Neural cell (in vitro differentiated cells): ENCODE measurements around the gene OR10P1. TPM values are rescaled to one million over a fixed set of nuclear protein-coding genes. Genes with fewer than 3 reads are reported as not detected.

Experiments
- H2AFZ ChIP-seq: fragments of 200-600, 300-800 bp; sonication (generic), shearing (Covaris generic); 2 replicates; pipeline ENCODE4 v1.6.0; 2014; ENCODE audit warnings: low read depth, mild to moderate bottlenecking, antibody characterized with exemption, low read length, moderate library complexity
- H3F3A ChIP-seq: fragments of 200-600 bp; shearing (Covaris generic); 2 replicates; pipeline ENCODE4 v1.6.1; 2016; ENCODE audit warnings: mild to moderate bottlenecking, moderate library complexity, mixed read lengths, antibody characterized with exemption, low read length; ENCODE audit not compliant: insufficient read depth, poor library complexity, severe bottlenecking
- H3K27ac ChIP-seq: fragments of 200-600, 300-800 bp; sonication (generic), shearing (Covaris generic); 2 replicates; pipeline ENCODE4 v1.5.1; 2014; ENCODE audit warnings: mild to moderate bottlenecking, low read length, moderate library complexity
- H3K27me3 ChIP-seq: fragments of 300-800, 200-600 bp; sonication (generic), shearing (Covaris generic); 2 replicates; pipeline ENCODE4 v1.6.0; 2014; ENCODE audit warnings: mild to moderate bottlenecking, low read depth, low read length, moderate library complexity; ENCODE audit not compliant: insufficient read depth
- H3K36me3 ChIP-seq: fragments of 300-800, 200-600 bp; sonication (generic), shearing (Covaris generic); 2 replicates; pipeline ENCODE4 v1.5.1; 2014; ENCODE audit warnings: mild to moderate bottlenecking, antibody characterized with exemption, low read length, moderate library complexity; ENCODE audit not compliant: insufficient read depth
- H3K4me2 ChIP-seq: fragments of 300-800, 200-600 bp; sonication (generic), shearing (Covaris generic); 2 replicates; pipeline ENCODE4 v1.6.0; 2014; ENCODE audit warnings: mild to moderate bottlenecking, low read length
- H3K4me3 ChIP-seq: fragments of 300-800, 200-600 bp; sonication (generic), shearing (Covaris generic); 2 replicates; pipeline ENCODE4 v1.5.1; 2014; ENCODE audit warnings: mild to moderate bottlenecking, low read length, moderate library complexity
- H3K79me2 ChIP-seq: fragments of 200-600 bp; shearing (Covaris generic); replicated peaks from 2 replicates; pipeline ENCODE4 v1.6.0; 2014; ENCODE audit warnings: mild to moderate bottlenecking, low read length, moderate library complexity; ENCODE audit not compliant: insufficient read depth
- H3K9ac ChIP-seq: fragments of 300-800, 200-600 bp; sonication (generic), shearing (Covaris generic); 2 replicates; pipeline ENCODE4 v1.6.1; 2016; ENCODE audit warnings: mild to moderate bottlenecking, low read length, mixed read lengths
- H3K9me2 ChIP-seq: fragments of 200-600 bp; shearing (Covaris generic); 2 replicates; pipeline ENCODE4 v1.6.1; 2016; ENCODE audit warnings: mild to moderate bottlenecking, low read length, mixed read lengths; ENCODE audit not compliant: insufficient read depth
- H3K9me3 ChIP-seq: fragments of 200-600, 300-800 bp; sonication (generic), shearing (Covaris generic); 2 replicates; pipeline ENCODE4 v1.6.1; 2016; ENCODE audit warnings: mild to moderate bottlenecking, mixed run types, low read length, moderate library complexity, mixed read lengths
- H4K20me1 ChIP-seq: fragments of 200-600 bp; shearing (Covaris generic); 2 replicates; pipeline ENCODE4 v1.6.1; 2016; ENCODE audit warnings: mild to moderate bottlenecking, mixed run types; ENCODE audit not compliant: insufficient read depth
- EP300 ChIP-seq: fragments of 450-650 bp; conservative IDR thresholded peaks from 2 replicates; pipeline ENCODE4 v1.6.1; 2014; ENCODE audit warnings: antibody characterized with exemption, mild to moderate bottlenecking, moderate library complexity; ENCODE audit not compliant: poor library complexity, severe bottlenecking
- EZH2 ChIP-seq: fragments of 200-600, 300-800 bp; shearing (Covaris generic), sonication (generic); IDR thresholded peaks from 2 replicates; pipeline ENCODE4 v1.6.1; 2014; ENCODE audit warnings: antibody characterized with exemption, low read length, borderline replicate concordance, mild to moderate bottlenecking; ENCODE audit not compliant: insufficient read depth, poor library complexity, severe bottlenecking
- MXI1 ChIP-seq: fragments of 450-650 bp; conservative IDR thresholded peaks from 2 replicates; pipeline ENCODE4 v1.6.1; 2014; ENCODE audit warnings: antibody characterized with exemption, mild to moderate bottlenecking; ENCODE audit not compliant: poor library complexity, severe bottlenecking
- POLR2AphosphoS5 ChIP-seq: IDR thresholded peaks from 2 replicates; pipeline ENCODE4 v1.6.1; 2012
- RAD21 ChIP-seq: fragments of 450-650 bp; conservative IDR thresholded peaks from 2 replicates; pipeline ENCODE4 v1.6.1; 2014; ENCODE audit warnings: antibody characterized with exemption, mild to moderate bottlenecking, moderate library complexity
- SMC3 ChIP-seq: fragments of 450-650 bp; conservative IDR thresholded peaks from 2 replicates; pipeline ENCODE4 v1.6.1; 2014; ENCODE audit warnings: antibody characterized with exemption, mild to moderate bottlenecking, moderate library complexity; ENCODE audit not compliant: poor library complexity
- TAF1 ChIP-seq: IDR thresholded peaks from 2 replicates; pipeline ENCODE4 v1.6.1; 2012; ENCODE audit warnings: low read depth
- polyA plus RNA-seq: library from polyadenylated mRNA; depleted of rRNA; stranded (reverse); fragments of >200 nt; gene quantifications from 2 replicates; pipeline ENCODE4 v1.2.3, GENCODE V29; 2014
- TF ChIP-seq, protein P1 (sequence below): fragments of 450-650 bp; IDR thresholded peaks from 2 replicates; pipeline ENCODE4 v1.5.1; 2014; ENCODE audit warnings: antibody characterized with exemption, mild to moderate bottlenecking, moderate library complexity; ENCODE audit not compliant: poor library complexity, severe bottlenecking
- TF ChIP-seq, protein P2 (sequence below): IDR thresholded peaks from 2 replicates; pipeline ENCODE4 v1.6.1; 2012; ENCODE audit warnings: borderline replicate concordance

OR10P1 gene
- polyA plus RNA-seq, 1 donor from 2014 or later = not detected

DNA sequence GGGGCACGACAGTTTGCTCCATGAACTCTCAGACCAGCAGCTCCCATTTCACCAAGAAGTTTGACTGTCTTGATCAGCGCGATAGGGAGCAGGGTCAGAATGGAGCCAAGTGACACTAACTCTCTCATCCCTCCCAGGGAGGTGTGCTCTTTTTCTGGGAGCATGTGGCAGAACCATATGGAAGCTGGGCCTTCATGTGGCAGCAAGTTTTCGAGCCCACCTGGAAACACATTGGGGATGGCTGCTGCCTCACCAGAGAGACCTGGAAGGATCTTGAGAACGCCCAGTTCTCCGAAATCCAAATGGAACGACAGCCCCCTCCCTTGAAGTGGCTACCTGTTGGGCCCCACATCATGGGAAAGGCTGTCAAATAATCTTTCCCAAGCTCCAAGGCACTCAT is 47.0 kb downstream of the OR10P1 start:
- Histone ChIP-seq H3K79me2 (no peaks in the 10 kb centered on the region), H3F3A (no peaks in the 10 kb centered on the region), H3K4me3 (no peak overlapping the region), H3K27ac (no peak overlapping the region), H4K20me1 (no peaks in the 10 kb centered on the region), H3K4me2 (no peak overlapping the region), H3K9me3 (no peaks in the 10 kb centered on the region), H3K36me3 (no peaks in the 10 kb centered on the region), H3K27me3 (no peaks in the 10 kb centered on the region), H2AFZ (no peak overlapping the region), H3K9me2 (no peaks in the 10 kb centered on the region), H3K9ac (no peak overlapping the region)
- TF ChIP-seq SMC3 = no peak
- TF ChIP-seq POLR2AphosphoS5 = no peak
- no peak for TF ChIP-seq EP300
- TF ChIP-seq, protein P1, sequence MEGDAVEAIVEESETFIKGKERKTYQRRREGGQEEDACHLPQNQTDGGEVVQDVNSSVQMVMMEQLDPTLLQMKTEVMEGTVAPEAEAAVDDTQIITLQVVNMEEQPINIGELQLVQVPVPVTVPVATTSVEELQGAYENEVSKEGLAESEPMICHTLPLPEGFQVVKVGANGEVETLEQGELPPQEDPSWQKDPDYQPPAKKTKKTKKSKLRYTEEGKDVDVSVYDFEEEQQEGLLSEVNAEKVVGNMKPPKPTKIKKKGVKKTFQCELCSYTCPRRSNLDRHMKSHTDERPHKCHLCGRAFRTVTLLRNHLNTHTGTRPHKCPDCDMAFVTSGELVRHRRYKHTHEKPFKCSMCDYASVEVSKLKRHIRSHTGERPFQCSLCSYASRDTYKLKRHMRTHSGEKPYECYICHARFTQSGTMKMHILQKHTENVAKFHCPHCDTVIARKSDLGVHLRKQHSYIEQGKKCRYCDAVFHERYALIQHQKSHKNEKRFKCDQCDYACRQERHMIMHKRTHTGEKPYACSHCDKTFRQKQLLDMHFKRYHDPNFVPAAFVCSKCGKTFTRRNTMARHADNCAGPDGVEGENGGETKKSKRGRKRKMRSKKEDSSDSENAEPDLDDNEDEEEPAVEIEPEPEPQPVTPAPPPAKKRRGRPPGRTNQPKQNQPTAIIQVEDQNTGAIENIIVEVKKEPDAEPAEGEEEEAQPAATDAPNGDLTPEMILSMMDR = no peak
- TF ChIP-seq MXI1 = no peak
- TF ChIP-seq, protein P2, sequence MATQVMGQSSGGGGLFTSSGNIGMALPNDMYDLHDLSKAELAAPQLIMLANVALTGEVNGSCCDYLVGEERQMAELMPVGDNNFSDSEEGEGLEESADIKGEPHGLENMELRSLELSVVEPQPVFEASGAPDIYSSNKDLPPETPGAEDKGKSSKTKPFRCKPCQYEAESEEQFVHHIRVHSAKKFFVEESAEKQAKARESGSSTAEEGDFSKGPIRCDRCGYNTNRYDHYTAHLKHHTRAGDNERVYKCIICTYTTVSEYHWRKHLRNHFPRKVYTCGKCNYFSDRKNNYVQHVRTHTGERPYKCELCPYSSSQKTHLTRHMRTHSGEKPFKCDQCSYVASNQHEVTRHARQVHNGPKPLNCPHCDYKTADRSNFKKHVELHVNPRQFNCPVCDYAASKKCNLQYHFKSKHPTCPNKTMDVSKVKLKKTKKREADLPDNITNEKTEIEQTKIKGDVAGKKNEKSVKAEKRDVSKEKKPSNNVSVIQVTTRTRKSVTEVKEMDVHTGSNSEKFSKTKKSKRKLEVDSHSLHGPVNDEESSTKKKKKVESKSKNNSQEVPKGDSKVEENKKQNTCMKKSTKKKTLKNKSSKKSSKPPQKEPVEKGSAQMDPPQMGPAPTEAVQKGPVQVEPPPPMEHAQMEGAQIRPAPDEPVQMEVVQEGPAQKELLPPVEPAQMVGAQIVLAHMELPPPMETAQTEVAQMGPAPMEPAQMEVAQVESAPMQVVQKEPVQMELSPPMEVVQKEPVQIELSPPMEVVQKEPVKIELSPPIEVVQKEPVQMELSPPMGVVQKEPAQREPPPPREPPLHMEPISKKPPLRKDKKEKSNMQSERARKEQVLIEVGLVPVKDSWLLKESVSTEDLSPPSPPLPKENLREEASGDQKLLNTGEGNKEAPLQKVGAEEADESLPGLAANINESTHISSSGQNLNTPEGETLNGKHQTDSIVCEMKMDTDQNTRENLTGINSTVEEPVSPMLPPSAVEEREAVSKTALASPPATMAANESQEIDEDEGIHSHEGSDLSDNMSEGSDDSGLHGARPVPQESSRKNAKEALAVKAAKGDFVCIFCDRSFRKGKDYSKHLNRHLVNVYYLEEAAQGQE = no peak

DNA sequence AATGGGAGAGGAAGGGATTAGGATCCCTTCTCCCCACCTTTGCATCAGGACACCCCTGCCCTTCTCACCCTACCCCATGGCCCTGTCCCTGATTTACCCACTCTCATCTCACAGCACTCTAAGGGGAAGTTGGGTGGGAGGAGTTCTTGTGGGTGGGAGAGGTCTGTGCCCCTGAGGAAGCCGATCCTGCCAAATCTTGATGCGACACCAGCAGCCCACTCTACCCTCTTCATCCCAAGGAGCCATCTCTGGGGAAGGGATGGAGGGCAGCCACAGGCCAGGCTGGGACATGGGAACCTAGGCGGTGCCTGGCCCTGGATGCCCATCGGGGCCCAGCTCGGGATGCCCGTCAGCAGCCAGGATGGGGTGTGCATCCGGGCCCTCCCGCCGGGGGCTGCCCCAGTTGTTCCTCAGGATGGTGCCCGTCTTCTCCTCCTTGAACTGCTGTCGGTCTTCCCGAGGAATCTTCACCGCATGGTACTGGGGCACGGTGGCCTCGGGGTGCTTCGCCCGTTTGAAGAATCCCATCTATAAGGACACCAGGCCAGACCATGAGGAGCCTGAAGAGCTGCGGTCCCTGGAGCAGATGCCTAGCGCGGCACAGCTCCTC is 48.2 kb downstream of the OR10P1 start:
- H3K27ac ChIP-seq = no peak overlapping the region
- H3F3A ChIP-seq = no peaks in the 10 kb centered on the region
- no peaks in the 10 kb centered on the region for H3K9me3 ChIP-seq
- TF ChIP-seq EP300 = no peak
- TF ChIP-seq SMC3 = no peak
- no peak for TF ChIP-seq RAD21
- TF ChIP-seq MXI1 = no peak
- no peak for TF ChIP-seq TAF1
- TF ChIP-seq, protein P1 = no peak
- TF ChIP-seq POLR2AphosphoS5 = no peak
- TF ChIP-seq, protein P2 = no peak
- no peak for TF ChIP-seq EZH2
- no peak overlapping the region for H3K4me2 ChIP-seq
- no peak overlapping the region for H3K9ac ChIP-seq
- H2AFZ ChIP-seq = no peak overlapping the region
- no peaks in the 10 kb centered on the region for H3K79me2 ChIP-seq
- H3K4me3 ChIP-seq = no peak overlapping the region
- no peaks in the 10 kb centered on the region for H3K27me3 ChIP-seq
- no peaks in the 10 kb centered on the region for H3K36me3 ChIP-seq
- H3K9me2 ChIP-seq = no peaks in the 10 kb centered on the region
- H4K20me1 ChIP-seq = no peaks in the 10 kb centered on the region
